OCI-LY3 (cell line): ENCODE results near the gene ZNF619.

Experiments
- CTCF ChIP-seq: fragments of 200-600, 300-600 bp; sonication (generic); IDR thresholded peaks from 2 replicates; pipeline ENCODE4 v1.5.1; 2014; ENCODE audit warnings: antibody characterized with exemption, low read length, low read depth
- EZH2phosphoT487 ChIP-seq: fragments of 200-600 bp; shearing (Covaris generic); IDR thresholded peaks from 2 replicates; pipeline ENCODE4 v1.6.1; 2018; ENCODE audit warnings: antibody characterized with exemption, mixed run types, low read depth

- TF ChIP-seq CTCF (no peak), EZH2phosphoT487 (no peak)
Observed at GRCh38 chr3:40523781-40524180, 46.9 kb downstream of the ZNF619 start.
